ENCODE data around the gene HDAC7. TPM values are rescaled to one million over a fixed set of nuclear protein-coding genes. Genes with fewer than 3 reads are reported as not detected.

The HDAC7 gene
- polyA plus RNA-seq, 2 donors = 20.9 to 35.6 TPM

GRCh38 chr12:47860873-47861272 lies 41.2 kb upstream of the HDAC7 start:
- Histone ChIP-seq H3K27me3 (ENCODE audit: control insufficient read depth in 1 of 2, insufficient read depth in 2 of 2, low read length in 2 of 2) (no peaks in the 10 kb centered on the region), H3K4me3 (ENCODE audit: low read depth in 1 of 2, low read length in 2 of 2) (no peak overlapping the region), H3K36me3 (ENCODE audit: control insufficient read depth in 2 of 2, insufficient read depth in 2 of 2, low read length in 1 of 2) (peaks cover 0 to 7% of the 10 kb centered on the region in 2 donors)

GRCh38 chr12:47860279-47860841 lies 40.7 kb upstream of the HDAC7 start:
- WGBS, 2 donors = 80 to 82% methylated on average over 7 of the region's 7 CpGs
- H3K4me1 ChIP-seq (ENCODE audit: control insufficient read depth in 2 of 2, insufficient read depth in 2 of 2, low read length in 1 of 2) = peaks cover 4 to 27% of the 10 kb centered on the region in 2 donors
- peaks cover 0 to 7% of the 10 kb centered on the region in 2 donors for H3K36me3 ChIP-seq (ENCODE audit: control insufficient read depth in 2 of 2, insufficient read depth in 2 of 2, low read length in 1 of 2)
- H3K27me3 ChIP-seq (ENCODE audit: control insufficient read depth in 1 of 2, insufficient read depth in 2 of 2, low read length in 2 of 2) = no peaks in the 10 kb centered on the region
- no peak overlapping the region for H3K4me3 ChIP-seq (ENCODE audit: low read depth in 1 of 2, low read length in 2 of 2)
- no peaks in the 10 kb centered on the region for H3K9me3 ChIP-seq (ENCODE audit: control insufficient read depth in 2 of 2, insufficient read depth in 1 of 2, low read depth in 1 of 2, low read length in 1 of 2)
- no peak overlapping the region for H3K27ac ChIP-seq (ENCODE audit: low read depth in 2 of 2, low read length in 1 of 2)

More at GRCh38 chr12:47860873-47861272, 41.2 kb upstream of the HDAC7 start:
- 71 to 75% methylated on average over 2 of the region's 2 CpGs for WGBS, 2 donors
- peaks cover 4 to 27% of the 10 kb centered on the region in 2 donors for H3K4me1 ChIP-seq (ENCODE audit: control insufficient read depth in 2 of 2, insufficient read depth in 2 of 2, low read length in 1 of 2)
- no peak overlapping the region for H3K27ac ChIP-seq (ENCODE audit: low read depth in 2 of 2, low read length in 1 of 2)
- no peaks in the 10 kb centered on the region for H3K9me3 ChIP-seq (ENCODE audit: control insufficient read depth in 2 of 2, insufficient read depth in 1 of 2, low read depth in 1 of 2, low read length in 1 of 2)

GRCh38 chr12:47858511-47859266 lies 39.0 kb upstream of the HDAC7 start:
- Histone ChIP-seq H3K27ac (ENCODE audit: low read depth in 2 of 2, low read length in 1 of 2) (peak overlapping the region; percentile 81 to 95), H3K4me3 (ENCODE audit: low read depth in 1 of 2, low read length in 2 of 2) (no peak overlapping the region), H3K9me3 (ENCODE audit: control insufficient read depth in 2 of 2, insufficient read depth in 1 of 2, low read depth in 1 of 2, low read length in 1 of 2) (no peaks in the 10 kb centered on the region), H3K36me3 (ENCODE audit: control insufficient read depth in 2 of 2, insufficient read depth in 2 of 2, low read length in 1 of 2) (peaks cover 0 to 10% of the 10 kb centered on the region in 2 donors), H3K4me1 (ENCODE audit: control insufficient read depth in 2 of 2, insufficient read depth in 2 of 2, low read length in 1 of 2) (peaks cover 4 to 23% of the 10 kb centered on the region in 2 donors), H3K27me3 (ENCODE audit: control insufficient read depth in 1 of 2, insufficient read depth in 2 of 2, low read length in 2 of 2) (no peaks in the 10 kb centered on the region)
- WGBS, 2 donors = 60 to 62% methylated on average over 8 of the region's 8 CpGs

GRCh38 chr12:47856721-47857575 lies 37.2 kb upstream of the HDAC7 start:
- WGBS, 2 donors = 90 to 94% methylated on average over 17 of the region's 17 CpGs
- Histone ChIP-seq H3K4me3 (ENCODE audit: low read depth in 1 of 2, low read length in 2 of 2) (no peak overlapping the region), H3K27ac (ENCODE audit: low read depth in 2 of 2, low read length in 1 of 2) (no peak overlapping the region), H3K27me3 (ENCODE audit: control insufficient read depth in 1 of 2, insufficient read depth in 2 of 2, low read length in 2 of 2) (no peaks in the 10 kb centered on the region), H3K9me3 (ENCODE audit: control insufficient read depth in 2 of 2, insufficient read depth in 1 of 2, low read depth in 1 of 2, low read length in 1 of 2) (no peaks in the 10 kb centered on the region), H3K4me1 (ENCODE audit: control insufficient read depth in 2 of 2, insufficient read depth in 2 of 2, low read length in 1 of 2) (peaks cover 2 to 12% of the 10 kb centered on the region in 2 donors), H3K36me3 (ENCODE audit: control insufficient read depth in 2 of 2, insufficient read depth in 2 of 2, low read length in 1 of 2) (peaks cover 0 to 8% of the 10 kb centered on the region in 2 donors)

- Histone ChIP-seq H3K27ac (ENCODE audit: low read depth in 2 of 2, low read length in 1 of 2) (no peak overlapping the region), H3K4me1 (ENCODE audit: control insufficient read depth in 2 of 2, insufficient read depth in 2 of 2, low read length in 1 of 2) (peaks cover 2 to 12% of the 10 kb centered on the region in 2 donors), H3K27me3 (ENCODE audit: control insufficient read depth in 1 of 2, insufficient read depth in 2 of 2, low read length in 2 of 2) (no peaks in the 10 kb centered on the region), H3K9me3 (ENCODE audit: control insufficient read depth in 2 of 2, insufficient read depth in 1 of 2, low read depth in 1 of 2, low read length in 1 of 2) (no peaks in the 10 kb centered on the region), H3K4me3 (ENCODE audit: low read depth in 1 of 2, low read length in 2 of 2) (no peak overlapping the region), H3K36me3 (ENCODE audit: control insufficient read depth in 2 of 2, insufficient read depth in 2 of 2, low read length in 1 of 2) (peaks cover 0 to 8% of the 10 kb centered on the region in 2 donors)
- WGBS, 2 donors = 87 to 89% methylated on average over 1 of the region's 1 CpG
These were observed 36.4 kb upstream of the HDAC7 start for GRCh38 chr12:47856094-47856493.

- Histone ChIP-seq H3K27ac (ENCODE audit: low read depth in 2 of 2, low read length in 1 of 2) (no peak overlapping the region), H3K4me3 (ENCODE audit: low read depth in 1 of 2, low read length in 2 of 2) (no peak overlapping the region)
- WGBS, 2 donors = 83 to 97% methylated on average over 2 of the region's 2 CpGs
These were observed 35.8 kb upstream of the HDAC7 start for GRCh38 chr12:47855502-47855901.

GRCh38 chr12:47854531-47854930 lies 34.8 kb upstream of the HDAC7 start:
- WGBS, 2 donors = 96% methylated on average over 5 of the region's 5 CpGs
- no peaks in the 10 kb centered on the region for H3K27me3 ChIP-seq (ENCODE audit: control insufficient read depth in 1 of 2, insufficient read depth in 2 of 2, low read length in 2 of 2)
- peaks cover 4 to 10% of the 10 kb centered on the region in 2 donors for H3K36me3 ChIP-seq (ENCODE audit: control insufficient read depth in 2 of 2, insufficient read depth in 2 of 2, low read length in 1 of 2)
- no peak overlapping the region for H3K27ac ChIP-seq (ENCODE audit: low read depth in 2 of 2, low read length in 1 of 2)
- no peaks in the 10 kb centered on the region for H3K9me3 ChIP-seq (ENCODE audit: control insufficient read depth in 2 of 2, insufficient read depth in 1 of 2, low read depth in 1 of 2, low read length in 1 of 2)
- peaks cover 2 to 12% of the 10 kb centered on the region in 2 donors for H3K4me1 ChIP-seq (ENCODE audit: control insufficient read depth in 2 of 2, insufficient read depth in 2 of 2, low read length in 1 of 2)
- no peak overlapping the region for H3K4me3 ChIP-seq (ENCODE audit: low read depth in 1 of 2, low read length in 2 of 2)

More at GRCh38 chr12:47855502-47855901, 35.8 kb upstream of the HDAC7 start:
- Histone ChIP-seq H3K27me3 (ENCODE audit: control insufficient read depth in 1 of 2, insufficient read depth in 2 of 2, low read length in 2 of 2) (no peaks in the 10 kb centered on the region), H3K9me3 (ENCODE audit: control insufficient read depth in 2 of 2, insufficient read depth in 1 of 2, low read depth in 1 of 2, low read length in 1 of 2) (no peaks in the 10 kb centered on the region), H3K36me3 (ENCODE audit: control insufficient read depth in 2 of 2, insufficient read depth in 2 of 2, low read length in 1 of 2) (peaks cover 4 to 8% of the 10 kb centered on the region in 2 donors), H3K4me1 (ENCODE audit: control insufficient read depth in 2 of 2, insufficient read depth in 2 of 2, low read length in 1 of 2) (peaks cover 2 to 12% of the 10 kb centered on the region in 2 donors)

- Histone ChIP-seq H3K27ac (ENCODE audit: low read depth in 2 of 2, low read length in 1 of 2) (no peak overlapping the region), H3K36me3 (ENCODE audit: control insufficient read depth in 2 of 2, insufficient read depth in 2 of 2, low read length in 1 of 2) (peaks cover 4 to 10% of the 10 kb centered on the region in 2 donors), H3K27me3 (ENCODE audit: control insufficient read depth in 1 of 2, insufficient read depth in 2 of 2, low read length in 2 of 2) (no peaks in the 10 kb centered on the region), H3K9me3 (ENCODE audit: control insufficient read depth in 2 of 2, insufficient read depth in 1 of 2, low read depth in 1 of 2, low read length in 1 of 2) (no peaks in the 10 kb centered on the region), H3K4me3 (ENCODE audit: low read depth in 1 of 2, low read length in 2 of 2) (no peak overlapping the region), H3K4me1 (ENCODE audit: control insufficient read depth in 2 of 2, insufficient read depth in 2 of 2, low read length in 1 of 2) (no peaks in the 10 kb centered on the region)
- 44 to 56% methylated on average over 10 of the region's 10 CpGs for WGBS, 2 donors
These were observed 32.4 kb upstream of the HDAC7 start for GRCh38 chr12:47852096-47852571.

GRCh38 chr12:47851303-47851952 lies 31.7 kb upstream of the HDAC7 start:
- Histone ChIP-seq H3K4me3 (ENCODE audit: low read depth in 1 of 2, low read length in 2 of 2) (no peak overlapping the region), H3K27ac (ENCODE audit: low read depth in 2 of 2, low read length in 1 of 2) (no peak overlapping the region), H3K36me3 (ENCODE audit: control insufficient read depth in 2 of 2, insufficient read depth in 2 of 2, low read length in 1 of 2) (peaks cover 4 to 9% of the 10 kb centered on the region in 2 donors), H3K27me3 (ENCODE audit: control insufficient read depth in 1 of 2, insufficient read depth in 2 of 2, low read length in 2 of 2) (no peaks in the 10 kb centered on the region), H3K9me3 (ENCODE audit: control insufficient read depth in 2 of 2, insufficient read depth in 1 of 2, low read depth in 1 of 2, low read length in 1 of 2) (no peaks in the 10 kb centered on the region), H3K4me1 (ENCODE audit: control insufficient read depth in 2 of 2, insufficient read depth in 2 of 2, low read length in 1 of 2) (no peaks in the 10 kb centered on the region)
- WGBS, 2 donors = 73 to 78% methylated on average over 3 of the region's 3 CpGs
